Measurements from ENCODE around the gene NFASC. TPM values are rescaled to one million over a fixed set of nuclear protein-coding genes. Genes with fewer than 3 reads are reported as not detected.

NFASC gene
- total RNA-seq, 1 experiment from 2014 or later, result 16.9 TPM

GRCh38 chr1:204894606-204895005 lies 23.9 kb downstream of the NFASC start:
- POLR2A ChIA-PET, result interaction anchor here (0.6 kb wide), 1 partner anchor 837 kb away, joined by 5 read pairs; no protein-coding TSS in a partner anchor
- intact Hi-C loops (cut with micrococcal nuclease; ENCODE audit: unreplicated experiment) (no loop called here), in situ Hi-C loops (cut with HindIII; ENCODE audit: low pct_unique_long_range_greater_than_20kb, low sequenced_read_pairs) (no loop called here)
- H3K27me3 ChIP-seq (ENCODE audit: control insufficient read depth, insufficient read depth, low read length), result peaks cover 6% of the 10 kb centered on the region
- DNase-seq (ENCODE audit: low read depth, low spot score) (no peak), ATAC-seq (no peak)
- BruUV-seq (replicated peaks), result no TSS peak
- H3K4me3 ChIP-seq (ENCODE audit: low read depth in 2 of 2, low read length in 2 of 2), result no peak overlapping the region
- H3K36me3 ChIP-seq (ENCODE audit: control insufficient read depth, insufficient read depth, low read length), result no peaks in the 10 kb centered on the region
- no peaks in the 10 kb centered on the region for H3K9me3 ChIP-seq (ENCODE audit: control insufficient read depth, insufficient read depth, low read depth, low read length)
- CTCF ChIA-PET, result interaction anchor here (1.0 kb wide), 1 partner anchor 167 kb away, joined by 3 read pairs; no protein-coding TSS in a partner anchor
- H3K4me1 ChIP-seq (ENCODE audit: control insufficient read depth, insufficient read depth, low read length), result no peaks in the 10 kb centered on the region
- TF ChIP-seq CTCF (IDR thresholded peaks at IDR 0.05) (no peak), POLR2AphosphoS5 (IDR thresholded peaks at IDR 0.05; ENCODE audit: low read depth, low read length) (no peak), SIN3A (IDR thresholded peaks at IDR 0.05; ENCODE audit: borderline replicate concordance, insufficient read depth, low read depth, low read length) (no peak), TCF7L2 (IDR thresholded peaks at IDR 0.05; ENCODE audit: low read depth, low read length) (no peak)
- TF ChIP-seq, protein P1, sequence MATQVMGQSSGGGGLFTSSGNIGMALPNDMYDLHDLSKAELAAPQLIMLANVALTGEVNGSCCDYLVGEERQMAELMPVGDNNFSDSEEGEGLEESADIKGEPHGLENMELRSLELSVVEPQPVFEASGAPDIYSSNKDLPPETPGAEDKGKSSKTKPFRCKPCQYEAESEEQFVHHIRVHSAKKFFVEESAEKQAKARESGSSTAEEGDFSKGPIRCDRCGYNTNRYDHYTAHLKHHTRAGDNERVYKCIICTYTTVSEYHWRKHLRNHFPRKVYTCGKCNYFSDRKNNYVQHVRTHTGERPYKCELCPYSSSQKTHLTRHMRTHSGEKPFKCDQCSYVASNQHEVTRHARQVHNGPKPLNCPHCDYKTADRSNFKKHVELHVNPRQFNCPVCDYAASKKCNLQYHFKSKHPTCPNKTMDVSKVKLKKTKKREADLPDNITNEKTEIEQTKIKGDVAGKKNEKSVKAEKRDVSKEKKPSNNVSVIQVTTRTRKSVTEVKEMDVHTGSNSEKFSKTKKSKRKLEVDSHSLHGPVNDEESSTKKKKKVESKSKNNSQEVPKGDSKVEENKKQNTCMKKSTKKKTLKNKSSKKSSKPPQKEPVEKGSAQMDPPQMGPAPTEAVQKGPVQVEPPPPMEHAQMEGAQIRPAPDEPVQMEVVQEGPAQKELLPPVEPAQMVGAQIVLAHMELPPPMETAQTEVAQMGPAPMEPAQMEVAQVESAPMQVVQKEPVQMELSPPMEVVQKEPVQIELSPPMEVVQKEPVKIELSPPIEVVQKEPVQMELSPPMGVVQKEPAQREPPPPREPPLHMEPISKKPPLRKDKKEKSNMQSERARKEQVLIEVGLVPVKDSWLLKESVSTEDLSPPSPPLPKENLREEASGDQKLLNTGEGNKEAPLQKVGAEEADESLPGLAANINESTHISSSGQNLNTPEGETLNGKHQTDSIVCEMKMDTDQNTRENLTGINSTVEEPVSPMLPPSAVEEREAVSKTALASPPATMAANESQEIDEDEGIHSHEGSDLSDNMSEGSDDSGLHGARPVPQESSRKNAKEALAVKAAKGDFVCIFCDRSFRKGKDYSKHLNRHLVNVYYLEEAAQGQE (IDR thresholded peaks at IDR 0.05; ENCODE audit: insufficient read depth in 1 of 2, low read depth in 2 of 2, low read length in 1 of 2), result no peak
- no peak overlapping the region for H3K27ac ChIP-seq (ENCODE audit: low read length)

DNA sequence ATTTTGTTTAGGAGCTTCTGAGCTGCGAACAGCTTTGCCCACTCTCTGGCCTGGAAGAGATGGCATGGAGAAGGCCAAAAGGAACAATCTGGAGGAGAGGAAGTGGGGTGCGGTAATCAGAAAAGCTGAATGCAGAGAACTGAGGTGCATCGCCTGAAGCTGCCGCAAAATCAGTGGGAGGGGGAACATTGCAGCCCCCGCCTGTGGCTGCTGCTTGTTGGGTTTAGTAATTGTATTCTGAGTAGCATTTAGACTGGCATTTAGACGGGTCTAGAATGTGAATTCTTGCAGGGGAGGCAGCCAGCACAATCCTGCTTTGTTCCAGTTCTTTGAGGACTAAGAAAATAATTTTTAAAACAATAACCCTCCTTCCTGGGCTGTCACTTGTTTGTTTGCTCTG lies 25.4 kb downstream of the NFASC start:
- intact Hi-C loops (cut with micrococcal nuclease; ENCODE audit: unreplicated experiment) (no loop called here), in situ Hi-C loops (cut with HindIII; ENCODE audit: low pct_unique_long_range_greater_than_20kb, low sequenced_read_pairs) (no loop called here)
- H3K9me3 ChIP-seq (ENCODE audit: control insufficient read depth, insufficient read depth, low read depth, low read length), result no peaks in the 10 kb centered on the region
- no peak overlapping the region for H3K27ac ChIP-seq (ENCODE audit: low read length)
- ATAC-seq (no peak), DNase-seq (ENCODE audit: low read depth, low spot score) (no peak)
- CTCF ChIA-PET, result no interaction called here
- H3K36me3 ChIP-seq (ENCODE audit: control insufficient read depth, insufficient read depth, low read length), result no peaks in the 10 kb centered on the region
- no TSS peak for BruUV-seq (replicated peaks)
- H3K4me3 ChIP-seq (ENCODE audit: low read depth in 2 of 2, low read length in 2 of 2), result no peak overlapping the region
- POLR2A ChIA-PET, result no interaction called here
- H3K27me3 ChIP-seq (ENCODE audit: control insufficient read depth, insufficient read depth, low read length), result peaks cover 6% of the 10 kb centered on the region
- no peak for TF ChIP-seq CTCF (IDR thresholded peaks at IDR 0.05)
- TF ChIP-seq TCF7L2 (IDR thresholded peaks at IDR 0.05; ENCODE audit: low read depth, low read length), result no peak
- TF ChIP-seq POLR2AphosphoS5 (IDR thresholded peaks at IDR 0.05; ENCODE audit: low read depth, low read length), result no peak
- no peak for TF ChIP-seq SIN3A (IDR thresholded peaks at IDR 0.05; ENCODE audit: borderline replicate concordance, insufficient read depth, low read depth, low read length)
- TF ChIP-seq, protein P1 (IDR thresholded peaks at IDR 0.05; ENCODE audit: insufficient read depth in 1 of 2, low read depth in 2 of 2, low read length in 1 of 2), result no peak
- H3K4me1 ChIP-seq (ENCODE audit: control insufficient read depth, insufficient read depth, low read length), result no peaks in the 10 kb centered on the region
